Activated T-cell treated with anti-CD3 and anti-CD28 coated beads, Interleukin-2, amount 50 U/mL, for 48 hours (primary cell): Measurements from ENCODE around the gene RFTN1.
A peak's percentile ranks its signal among the peaks of the same experiment; 100 is the strongest.

Source experiments
- DNase-seq, 2 experiments: peaks; one replicate each; pipeline ENCODE4 v3.0.0-alpha.2; 2020

The RFTN1 gene

GRCh38 chr3:16463119-16463518, 50.4 kb downstream of the RFTN1 start:
- DNase-seq = no peak

GRCh38 chr3:16462679-16463078, 50.8 kb downstream of the RFTN1 start:
- no peak for DNase-seq

- no peak for DNase-seq
Measured at GRCh38 chr3:16461463-16462245, 51.8 kb downstream of the RFTN1 start.

GRCh38 chr3:16460886-16461285, 52.6 kb downstream of the RFTN1 start:
- no peak for DNase-seq

GRCh38 chr3:16460273-16460672, 53.2 kb downstream of the RFTN1 start:
- DNase-seq = no peak

- no peak for DNase-seq
Measured at GRCh38 chr3:16456784-16457415, 56.6 kb downstream of the RFTN1 start.

GRCh38 chr3:16455966-16456365, 57.5 kb downstream of the RFTN1 start:
- no peak for DNase-seq

- DNase-seq = no peak
Measured at GRCh38 chr3:16455001-16455400, 58.5 kb downstream of the RFTN1 start.

GRCh38 chr3:16452261-16452660, 61.2 kb downstream of the RFTN1 start:
- DNase-seq = no peak

- no peak for DNase-seq
Measured at GRCh38 chr3:16449369-16449768, 64.1 kb downstream of the RFTN1 start.

- DNase-seq = peak; percentile 62 to 71
Measured at GRCh38 chr3:16448639-16449070, 64.8 kb downstream of the RFTN1 start.

- DNase-seq = no peak
Measured at GRCh38 chr3:16447135-16447534, 66.4 kb downstream of the RFTN1 start.

GRCh38 chr3:16444344-16444743, 69.2 kb downstream of the RFTN1 start:
- DNase-seq = no peak

- no peak for DNase-seq
Measured at GRCh38 chr3:16442730-16443129, 70.8 kb downstream of the RFTN1 start.

- DNase-seq = no peak
Measured at GRCh38 chr3:16441371-16441875, 72.1 kb downstream of the RFTN1 start.

- DNase-seq = no peak
Measured at GRCh38 chr3:16439848-16440708, 73.4 kb downstream of the RFTN1 start.

GRCh38 chr3:16439163-16439847, 74.2 kb downstream of the RFTN1 start:
- no peak for DNase-seq

- DNase-seq = no peak
Measured at GRCh38 chr3:16437640-16438039, 75.9 kb downstream of the RFTN1 start.

- DNase-seq = no peak
Measured at GRCh38 chr3:16433701-16434151, 79.8 kb downstream of the RFTN1 start.

GRCh38 chr3:16432714-16433113, 80.8 kb downstream of the RFTN1 start:
- DNase-seq = no peak

- DNase-seq = no peak
Measured at GRCh38 chr3:16430717-16431630, 82.5 kb downstream of the RFTN1 start.

GRCh38 chr3:16429086-16429485, 84.4 kb downstream of the RFTN1 start:
- DNase-seq = no peak
